Measurements from ENCODE around the gene KCNAB2. TPM values are rescaled to one million over a fixed set of nuclear protein-coding genes. Genes with fewer than 3 reads are reported as not detected.

Gene KCNAB2
- total RNA-seq, 1 donor from 2014 or later: 2.2 TPM

DNA sequence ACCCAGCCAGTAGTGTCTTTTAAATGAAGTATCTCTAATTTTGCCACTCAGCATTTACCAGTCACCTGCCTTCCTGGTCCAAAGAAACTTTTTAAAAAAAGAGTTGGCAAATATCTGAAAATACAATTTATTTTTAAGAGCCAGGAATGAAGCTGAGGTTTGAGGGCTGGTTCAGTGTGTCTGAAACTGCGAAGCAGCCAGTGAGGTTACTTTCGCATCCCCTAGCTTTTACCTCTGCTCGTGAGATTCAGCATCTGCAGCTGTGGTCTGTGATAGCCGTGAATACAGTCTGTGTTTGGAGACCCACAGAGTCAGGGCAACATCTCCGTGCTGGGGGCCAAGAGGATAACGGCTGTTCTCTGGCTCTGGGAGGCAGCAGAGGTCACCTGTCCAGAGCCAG lies 21.3 kb upstream of the KCNAB2 start:
- Histone ChIP-seq H2AFZ (replicated peaks) (no peak overlapping the region), H3K27me3 (no peaks in the 10 kb centered on the region), H3K4me1 (peaks cover 12% of the 10 kb centered on the region), H3K9me3 (ENCODE audit: low read depth) (no peaks in the 10 kb centered on the region), H3K4me2 (no peak overlapping the region), H4K20me1 (ENCODE audit: low read depth) (no peaks in the 10 kb centered on the region), H3K79me2 (ENCODE audit: low read depth) (no peaks in the 10 kb centered on the region), H3K9ac (no peak overlapping the region), H3K36me3 (no peaks in the 10 kb centered on the region), H3K4me3 (no peak overlapping the region), H3F3A (ENCODE audit: low read depth) (no peaks in the 10 kb centered on the region), H3K27ac (no peak overlapping the region)
- no peak overlapping the region for H3K4me3 Mint-ChIP-seq
- no peak for DNase-seq (ENCODE audit: low spot score)
- H3K4me1 Mint-ChIP-seq: peaks cover 2% of the 10 kb centered on the region
- TF ChIP-seq, protein P1, sequence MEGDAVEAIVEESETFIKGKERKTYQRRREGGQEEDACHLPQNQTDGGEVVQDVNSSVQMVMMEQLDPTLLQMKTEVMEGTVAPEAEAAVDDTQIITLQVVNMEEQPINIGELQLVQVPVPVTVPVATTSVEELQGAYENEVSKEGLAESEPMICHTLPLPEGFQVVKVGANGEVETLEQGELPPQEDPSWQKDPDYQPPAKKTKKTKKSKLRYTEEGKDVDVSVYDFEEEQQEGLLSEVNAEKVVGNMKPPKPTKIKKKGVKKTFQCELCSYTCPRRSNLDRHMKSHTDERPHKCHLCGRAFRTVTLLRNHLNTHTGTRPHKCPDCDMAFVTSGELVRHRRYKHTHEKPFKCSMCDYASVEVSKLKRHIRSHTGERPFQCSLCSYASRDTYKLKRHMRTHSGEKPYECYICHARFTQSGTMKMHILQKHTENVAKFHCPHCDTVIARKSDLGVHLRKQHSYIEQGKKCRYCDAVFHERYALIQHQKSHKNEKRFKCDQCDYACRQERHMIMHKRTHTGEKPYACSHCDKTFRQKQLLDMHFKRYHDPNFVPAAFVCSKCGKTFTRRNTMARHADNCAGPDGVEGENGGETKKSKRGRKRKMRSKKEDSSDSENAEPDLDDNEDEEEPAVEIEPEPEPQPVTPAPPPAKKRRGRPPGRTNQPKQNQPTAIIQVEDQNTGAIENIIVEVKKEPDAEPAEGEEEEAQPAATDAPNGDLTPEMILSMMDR (IDR thresholded peaks at IDR 0.05): no peak
- TF ChIP-seq EZH2phosphoT487 (IDR thresholded peaks at IDR 0.05) (no peak), EZH2 (IDR thresholded peaks at IDR 0.05) (no peak)
- peaks cover 6% of the 10 kb centered on the region for H3K27me3 Mint-ChIP-seq (ENCODE audit: insufficient read depth, low read depth)
- H3K9me3 Mint-ChIP-seq: no peaks in the 10 kb centered on the region
- H3K36me3 Mint-ChIP-seq: no peaks in the 10 kb centered on the region
- no peak overlapping the region for H3K27ac Mint-ChIP-seq

DNA sequence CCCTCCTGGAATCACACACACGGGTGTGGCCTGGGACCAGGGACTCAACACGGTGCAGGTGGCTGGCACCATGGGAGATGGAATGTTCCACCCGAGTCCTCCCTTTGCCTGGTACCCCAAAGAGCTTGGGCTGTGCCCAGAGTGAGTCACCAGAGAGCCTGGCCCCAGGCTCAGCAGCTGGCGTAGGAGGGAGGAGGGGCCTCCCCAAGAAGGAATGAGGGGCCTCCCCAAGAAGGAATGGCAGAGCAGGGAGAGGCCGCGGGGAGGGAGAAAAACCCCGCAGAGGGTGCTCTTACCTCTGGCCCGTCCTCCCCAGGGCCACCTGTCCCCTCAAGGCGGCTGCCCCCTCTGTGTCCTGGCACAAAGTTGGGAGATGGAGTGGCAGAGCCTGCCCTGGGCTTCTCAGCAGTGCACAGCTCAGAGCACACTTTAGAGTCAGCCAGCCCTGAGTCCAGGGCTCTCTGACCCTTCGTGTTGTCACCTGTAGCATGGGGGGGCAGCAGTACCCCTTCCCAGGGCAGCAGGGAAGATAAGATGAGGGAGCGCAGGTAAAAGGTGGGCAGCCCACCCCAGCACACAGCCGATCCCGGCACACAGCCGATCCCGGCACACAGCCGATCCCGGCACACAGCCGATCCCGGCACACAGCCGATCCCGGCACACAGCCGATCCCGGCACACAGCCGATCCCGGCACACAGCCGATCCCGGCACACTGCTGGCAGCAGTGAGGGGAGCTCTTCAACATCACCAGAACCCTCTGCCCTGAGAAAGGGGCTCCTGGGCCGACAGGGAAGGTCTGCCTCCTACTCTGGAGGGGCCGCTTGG lies 20.2 kb upstream of the KCNAB2 start:
- Mint-ChIP-seq H3K4me1 (no peaks in the 10 kb centered on the region), H3K4me3 (no peak overlapping the region), H3K27ac (no peak overlapping the region), H3K27me3 (ENCODE audit: insufficient read depth, low read depth) (no peaks in the 10 kb centered on the region), H3K9me3 (no peaks in the 10 kb centered on the region), H3K36me3 (no peaks in the 10 kb centered on the region)
- Histone ChIP-seq H2AFZ (replicated peaks) (peak overlapping the region; percentile 44), H3K4me3 (no peak overlapping the region), H4K20me1 (ENCODE audit: low read depth) (no peaks in the 10 kb centered on the region), H3K4me2 (peak overlapping the region; percentile 58), H3K79me2 (ENCODE audit: low read depth) (no peaks in the 10 kb centered on the region), H3K9ac (no peak overlapping the region), H3K4me1 (peaks cover 12% of the 10 kb centered on the region), H3K27ac (no peak overlapping the region), H3K9me3 (ENCODE audit: low read depth) (no peaks in the 10 kb centered on the region), H3K27me3 (no peaks in the 10 kb centered on the region), H3K36me3 (no peaks in the 10 kb centered on the region), H3F3A (ENCODE audit: low read depth) (peaks cover 4% of the 10 kb centered on the region)
- no peak for DNase-seq (ENCODE audit: low spot score)
- TF ChIP-seq EZH2 (IDR thresholded peaks at IDR 0.05): no peak
- TF ChIP-seq EZH2phosphoT487 (IDR thresholded peaks at IDR 0.05): no peak
- TF ChIP-seq, protein P1 (IDR thresholded peaks at IDR 0.05): no peak

DNA sequence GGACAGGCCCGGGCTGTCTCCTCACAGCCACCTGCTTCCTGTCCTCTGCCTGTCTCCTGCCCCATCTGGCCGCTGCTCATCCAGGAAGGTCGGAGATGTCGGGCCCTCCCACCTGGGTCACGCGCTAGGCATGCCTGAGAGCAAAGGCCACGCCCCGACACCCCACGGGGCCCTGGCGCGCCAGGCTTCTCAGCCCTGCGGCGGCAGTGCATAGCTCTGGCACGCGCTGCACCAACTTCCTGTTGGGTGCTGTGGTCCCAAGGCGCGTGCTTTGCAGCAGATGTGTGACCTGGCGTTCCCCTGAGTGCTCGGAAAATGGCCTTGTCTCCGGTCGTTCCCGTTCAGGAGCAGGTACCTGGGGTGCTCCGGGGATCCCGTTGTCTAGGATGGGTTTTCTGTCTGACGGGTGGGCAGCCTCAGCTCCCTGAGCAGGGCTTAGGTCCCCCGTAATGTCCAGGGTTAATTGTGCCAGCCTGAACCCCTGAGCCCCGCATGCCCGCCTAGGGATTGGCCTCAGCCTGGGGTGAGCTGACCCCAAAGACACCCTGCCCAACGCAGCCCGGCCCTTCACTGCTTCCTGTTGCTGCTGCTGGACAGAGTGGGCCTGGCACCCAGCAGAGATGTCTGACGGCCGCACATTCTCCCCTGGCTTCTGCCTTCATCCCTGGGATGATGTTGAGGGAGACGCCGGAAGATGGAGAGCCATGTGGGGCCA lies 19.4 kb upstream of the KCNAB2 start:
- Histone ChIP-seq H3K79me2 (ENCODE audit: low read depth) (no peaks in the 10 kb centered on the region), H3K9me3 (ENCODE audit: low read depth) (no peaks in the 10 kb centered on the region), H3K9ac (no peak overlapping the region), H3F3A (ENCODE audit: low read depth) (peaks cover 4% of the 10 kb centered on the region), H4K20me1 (ENCODE audit: low read depth) (no peaks in the 10 kb centered on the region), H3K27me3 (no peaks in the 10 kb centered on the region), H2AFZ (replicated peaks) (peak overlapping the region; percentile 44), H3K4me1 (peaks cover 12% of the 10 kb centered on the region), H3K27ac (no peak overlapping the region), H3K36me3 (no peaks in the 10 kb centered on the region), H3K4me3 (no peak overlapping the region), H3K4me2 (peak overlapping the region; percentile 58)
- DNase-seq (ENCODE audit: low spot score): peak; percentile 74
- TF ChIP-seq, protein P1 (IDR thresholded peaks at IDR 0.05): no peak
- TF ChIP-seq EZH2 (IDR thresholded peaks at IDR 0.05) (no peak), EZH2phosphoT487 (IDR thresholded peaks at IDR 0.05) (no peak)
- Mint-ChIP-seq H3K9me3 (no peaks in the 10 kb centered on the region), H3K27ac (no peak overlapping the region), H3K36me3 (no peaks in the 10 kb centered on the region), H3K27me3 (ENCODE audit: insufficient read depth, low read depth) (peaks cover 2% of the 10 kb centered on the region), H3K4me1 (no peaks in the 10 kb centered on the region), H3K4me3 (no peak overlapping the region)
